ENCODE results near the gene RPL7A.
"Not testable (repeated sequence)": the region's sequence is repeated elsewhere in the genome, so short reads cannot be mapped to it uniquely, and the experiment has no call there.

DNA sequence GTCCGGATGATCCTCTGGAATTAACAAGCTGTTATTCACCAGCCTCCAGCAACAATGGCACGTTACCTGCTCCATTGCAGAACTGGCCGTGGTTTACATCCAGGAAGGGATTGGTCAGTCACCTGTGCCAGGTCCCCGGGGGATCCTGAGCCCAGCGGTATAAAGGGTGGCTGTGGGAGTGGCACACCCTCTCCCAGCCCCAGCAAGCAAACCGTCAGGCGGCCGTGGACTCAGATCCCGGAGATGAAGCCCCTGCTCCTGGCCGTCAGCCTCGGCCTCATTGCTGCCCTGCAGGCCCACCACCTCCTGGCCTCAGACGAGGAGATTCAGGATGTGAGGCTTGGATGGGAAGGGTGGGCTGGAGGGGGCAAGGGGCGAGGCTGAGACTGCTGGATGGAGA, 30.5 kb upstream of the RPL7A start:
- TF ChIP-seq, protein P1, sequence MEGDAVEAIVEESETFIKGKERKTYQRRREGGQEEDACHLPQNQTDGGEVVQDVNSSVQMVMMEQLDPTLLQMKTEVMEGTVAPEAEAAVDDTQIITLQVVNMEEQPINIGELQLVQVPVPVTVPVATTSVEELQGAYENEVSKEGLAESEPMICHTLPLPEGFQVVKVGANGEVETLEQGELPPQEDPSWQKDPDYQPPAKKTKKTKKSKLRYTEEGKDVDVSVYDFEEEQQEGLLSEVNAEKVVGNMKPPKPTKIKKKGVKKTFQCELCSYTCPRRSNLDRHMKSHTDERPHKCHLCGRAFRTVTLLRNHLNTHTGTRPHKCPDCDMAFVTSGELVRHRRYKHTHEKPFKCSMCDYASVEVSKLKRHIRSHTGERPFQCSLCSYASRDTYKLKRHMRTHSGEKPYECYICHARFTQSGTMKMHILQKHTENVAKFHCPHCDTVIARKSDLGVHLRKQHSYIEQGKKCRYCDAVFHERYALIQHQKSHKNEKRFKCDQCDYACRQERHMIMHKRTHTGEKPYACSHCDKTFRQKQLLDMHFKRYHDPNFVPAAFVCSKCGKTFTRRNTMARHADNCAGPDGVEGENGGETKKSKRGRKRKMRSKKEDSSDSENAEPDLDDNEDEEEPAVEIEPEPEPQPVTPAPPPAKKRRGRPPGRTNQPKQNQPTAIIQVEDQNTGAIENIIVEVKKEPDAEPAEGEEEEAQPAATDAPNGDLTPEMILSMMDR (IDR thresholded peaks at IDR 0.05; ENCODE audit: extremely low read depth in 1 of 2, insufficient read depth in 1 of 2, low read depth in 1 of 2, low read length in 2 of 2): not testable (repeated sequence)
- TF ChIP-seq GATA2 (IDR thresholded peaks at IDR 0.05; ENCODE audit: insufficient read depth, insufficient read length, low read depth, low read length); POLR2AphosphoS5 (IDR thresholded peaks at IDR 0.05; ENCODE audit: insufficient read depth, low read depth, low read length); MYC (IDR thresholded peaks at IDR 0.05; ENCODE audit: low read depth, low read length); POLR2A (IDR thresholded peaks at IDR 0.05; ENCODE audit: low read depth, low read length); EZH2 (IDR thresholded peaks at IDR 0.05; ENCODE audit: borderline replicate concordance, low read depth, low read length, severe bottlenecking); FOS (IDR thresholded peaks at IDR 0.05; ENCODE audit: borderline replicate concordance, insufficient read depth, low read length): not testable (repeated sequence)
- TF ChIP-seq, protein P2, sequence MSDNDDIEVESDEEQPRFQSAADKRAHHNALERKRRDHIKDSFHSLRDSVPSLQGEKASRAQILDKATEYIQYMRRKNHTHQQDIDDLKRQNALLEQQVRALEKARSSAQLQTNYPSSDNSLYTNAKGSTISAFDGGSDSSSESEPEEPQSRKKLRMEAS (IDR thresholded peaks at IDR 0.05; ENCODE audit: insufficient read depth, insufficient read length): not testable (repeated sequence)
